ENCODE measurements around the gene MNT. TPM values are rescaled to one million over a fixed set of nuclear protein-coding genes. Genes with fewer than 3 reads are reported as not detected.

The MNT gene
- total RNA-seq, 1 experiment from 2014 or later: 0.68 TPM

DNA sequence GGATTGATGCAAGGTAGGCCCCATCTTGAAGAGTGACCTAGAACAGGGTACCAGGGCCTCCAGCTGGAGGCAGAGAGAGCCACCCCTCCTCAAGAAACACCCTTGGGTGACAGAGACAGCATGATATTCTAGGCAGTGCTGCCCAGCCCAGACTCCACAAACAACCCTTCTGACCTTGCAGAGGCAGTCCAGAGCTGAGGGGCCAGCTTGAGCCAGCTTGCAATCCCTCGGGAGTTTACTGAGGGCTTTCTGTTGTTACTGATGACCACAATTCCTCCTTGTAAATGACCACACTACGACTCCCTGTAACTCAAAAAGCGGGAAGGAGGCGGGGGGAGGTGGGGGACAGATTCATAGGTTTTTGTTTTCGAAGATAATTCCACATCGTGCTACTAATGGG lies 18.6 kb upstream of the MNT start:
- in situ Hi-C loops (cut with HindIII; ENCODE audit: low pct_unique_long_range_greater_than_20kb, low sequenced_read_pairs): no loop called here
- DNase-seq (ENCODE audit: low read depth): no peak

DNA sequence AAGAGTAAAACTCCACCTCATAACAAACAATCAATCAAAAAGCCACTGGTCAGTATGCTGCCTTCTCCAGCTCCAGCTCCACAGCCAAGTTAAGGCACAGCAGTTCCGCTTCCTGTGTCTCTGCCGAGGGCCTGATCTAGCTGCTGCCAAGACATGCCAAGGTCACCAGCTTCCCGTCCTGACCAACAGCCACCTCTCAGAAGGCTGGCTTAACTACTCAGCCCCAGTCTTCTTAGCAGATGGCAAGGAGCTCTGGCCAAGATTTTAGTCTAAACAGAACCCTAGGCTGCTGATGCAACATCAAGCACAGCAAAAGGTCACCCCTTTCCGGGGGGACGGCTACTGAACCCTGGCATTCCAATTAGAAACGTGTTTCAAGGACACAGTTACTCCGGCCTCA lies 17.7 kb upstream of the MNT start:
- in situ Hi-C loops (cut with HindIII; ENCODE audit: low pct_unique_long_range_greater_than_20kb, low sequenced_read_pairs): no loop called here
- no peak for DNase-seq (ENCODE audit: low read depth)

DNA sequence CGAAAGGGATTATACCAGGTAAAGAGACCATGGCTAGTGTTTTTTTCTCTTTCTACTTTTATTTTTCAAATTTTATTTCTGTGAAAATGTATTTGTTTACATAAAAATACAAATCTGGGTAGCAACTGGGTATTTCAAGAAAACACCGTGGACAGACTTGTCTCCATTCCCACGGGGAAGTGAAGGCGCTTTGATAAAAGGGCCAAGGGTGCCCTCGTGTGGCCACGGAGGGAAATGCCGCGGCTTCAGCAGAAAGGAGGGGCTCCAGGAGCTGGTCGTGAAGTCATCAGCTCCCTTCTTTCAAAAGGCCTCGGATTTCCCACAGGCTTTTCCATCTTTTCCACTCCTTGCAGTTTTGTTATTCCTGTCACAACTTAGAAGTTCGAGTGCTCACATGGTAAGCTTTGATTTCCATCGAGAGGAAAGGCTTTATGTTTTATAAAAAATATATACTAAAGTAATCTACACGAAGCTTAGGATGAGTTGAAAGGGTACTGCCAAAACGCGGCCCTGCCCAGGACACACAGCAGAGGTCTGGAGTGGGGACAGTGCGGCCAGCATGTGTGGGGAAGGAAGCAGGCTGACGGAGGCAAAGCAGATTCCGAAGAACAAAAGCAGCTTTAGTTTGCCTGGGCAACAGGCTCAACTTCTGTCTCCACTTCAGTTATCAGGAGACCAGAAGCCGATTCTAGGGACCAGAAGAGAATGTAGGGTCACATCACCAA lies 15.3 kb upstream of the MNT start:
- in situ Hi-C loops (cut with HindIII; ENCODE audit: low pct_unique_long_range_greater_than_20kb, low sequenced_read_pairs): no loop called here
- peak; percentile 76 for DNase-seq (ENCODE audit: low read depth)

DNA sequence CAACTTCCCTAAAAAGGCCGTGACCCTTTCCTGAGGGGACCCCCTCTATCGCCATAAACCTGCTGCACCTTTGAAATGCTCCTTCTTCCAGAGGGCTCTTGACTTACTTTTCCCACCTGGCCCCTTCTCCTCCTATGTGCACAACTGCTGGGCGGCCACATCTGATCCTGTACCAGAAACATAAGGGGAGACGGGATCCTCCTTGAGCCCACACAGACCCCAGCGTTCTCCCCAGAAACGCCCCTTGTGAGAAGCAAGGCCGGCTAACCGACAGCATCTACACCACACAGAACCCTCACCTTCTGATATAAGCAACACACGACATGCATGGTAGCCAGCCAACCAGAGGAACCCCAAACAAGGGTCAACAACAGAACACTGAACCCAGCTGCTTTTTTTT lies 14.2 kb upstream of the MNT start:
- in situ Hi-C loops (cut with HindIII; ENCODE audit: low pct_unique_long_range_greater_than_20kb, low sequenced_read_pairs): no loop called here
- DNase-seq (ENCODE audit: low read depth): no peak

DNA sequence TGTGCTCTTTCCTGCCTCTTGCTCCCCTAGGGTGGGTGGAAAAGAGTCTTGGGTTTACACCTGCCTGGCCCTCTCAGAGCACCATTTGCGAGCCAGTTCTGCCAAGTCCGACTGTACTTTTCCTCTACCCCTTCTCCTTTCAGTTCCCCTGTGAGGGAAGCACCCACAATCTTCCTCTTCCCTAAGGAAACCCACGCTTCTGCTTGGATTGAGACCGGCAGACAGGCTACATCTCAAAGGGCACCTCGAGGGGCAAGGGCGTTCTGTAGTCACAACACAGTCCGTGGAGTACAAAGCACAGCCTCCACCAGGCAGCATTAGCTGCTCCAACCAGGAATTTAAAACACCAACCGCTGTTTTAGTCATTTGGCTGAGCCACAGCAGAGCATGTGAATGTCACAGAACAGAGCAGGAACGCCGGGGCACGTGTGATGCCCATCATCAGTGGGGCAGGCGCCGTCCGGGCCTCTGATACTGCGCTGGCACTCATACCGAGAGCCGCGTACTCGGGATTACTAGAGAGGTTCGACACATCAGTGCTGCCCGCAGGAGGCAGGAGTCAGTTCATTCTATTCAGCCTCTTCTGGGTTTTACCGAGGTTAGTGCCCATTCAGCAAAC lies 13.7 kb upstream of the MNT start:
- in situ Hi-C loops (cut with HindIII; ENCODE audit: low pct_unique_long_range_greater_than_20kb, low sequenced_read_pairs): no loop called here
- no peak for DNase-seq (ENCODE audit: low read depth)

DNA sequence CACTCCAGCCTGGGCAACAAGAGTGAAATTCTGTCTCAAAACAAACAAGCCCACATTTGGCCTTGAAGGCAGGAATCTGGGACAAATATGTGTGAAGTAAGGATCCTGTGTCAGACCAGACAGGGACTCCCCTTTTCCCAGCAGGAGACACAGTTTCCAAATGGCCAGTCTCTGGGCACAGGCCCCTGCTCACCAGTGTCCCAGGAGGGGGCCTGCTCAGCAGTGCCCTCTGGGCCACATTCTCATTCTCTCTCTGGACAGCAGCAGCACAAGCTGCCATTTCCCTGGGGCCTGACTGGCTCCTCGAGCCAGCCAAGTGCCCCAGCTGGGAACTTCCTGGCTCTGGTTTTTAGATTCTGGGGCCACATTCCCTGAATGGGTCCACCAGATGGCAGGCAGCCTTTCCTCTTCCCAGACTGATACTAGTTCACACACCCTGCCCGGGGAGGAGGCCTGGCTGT lies 11.7 kb upstream of the MNT start:
- DNase-seq (ENCODE audit: low read depth): no peak
- in situ Hi-C loops (cut with HindIII; ENCODE audit: low pct_unique_long_range_greater_than_20kb, low sequenced_read_pairs): no loop called here

DNA sequence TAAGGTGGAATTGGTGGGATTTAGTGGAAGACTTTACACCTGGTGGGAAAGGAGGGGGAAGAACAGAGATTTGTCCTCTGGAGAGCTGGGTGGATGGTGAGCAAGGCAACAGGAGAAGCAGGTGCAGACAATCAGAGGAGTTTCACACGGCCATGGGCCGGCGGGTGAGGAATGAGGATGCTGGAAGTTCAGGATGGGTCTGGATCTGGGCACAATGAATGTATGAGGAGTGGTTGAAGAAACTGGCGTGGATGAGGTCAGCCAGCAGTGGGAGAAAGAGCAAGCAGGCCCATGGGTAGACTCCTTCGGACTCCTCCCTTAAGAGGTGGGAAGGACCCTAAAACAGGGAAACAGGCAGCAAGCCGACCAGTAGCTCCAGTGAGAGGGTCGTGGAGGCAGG lies 10.1 kb upstream of the MNT start:
- in situ Hi-C loops (cut with HindIII; ENCODE audit: low pct_unique_long_range_greater_than_20kb, low sequenced_read_pairs): no loop called here
- DNase-seq (ENCODE audit: low read depth): no peak

DNA sequence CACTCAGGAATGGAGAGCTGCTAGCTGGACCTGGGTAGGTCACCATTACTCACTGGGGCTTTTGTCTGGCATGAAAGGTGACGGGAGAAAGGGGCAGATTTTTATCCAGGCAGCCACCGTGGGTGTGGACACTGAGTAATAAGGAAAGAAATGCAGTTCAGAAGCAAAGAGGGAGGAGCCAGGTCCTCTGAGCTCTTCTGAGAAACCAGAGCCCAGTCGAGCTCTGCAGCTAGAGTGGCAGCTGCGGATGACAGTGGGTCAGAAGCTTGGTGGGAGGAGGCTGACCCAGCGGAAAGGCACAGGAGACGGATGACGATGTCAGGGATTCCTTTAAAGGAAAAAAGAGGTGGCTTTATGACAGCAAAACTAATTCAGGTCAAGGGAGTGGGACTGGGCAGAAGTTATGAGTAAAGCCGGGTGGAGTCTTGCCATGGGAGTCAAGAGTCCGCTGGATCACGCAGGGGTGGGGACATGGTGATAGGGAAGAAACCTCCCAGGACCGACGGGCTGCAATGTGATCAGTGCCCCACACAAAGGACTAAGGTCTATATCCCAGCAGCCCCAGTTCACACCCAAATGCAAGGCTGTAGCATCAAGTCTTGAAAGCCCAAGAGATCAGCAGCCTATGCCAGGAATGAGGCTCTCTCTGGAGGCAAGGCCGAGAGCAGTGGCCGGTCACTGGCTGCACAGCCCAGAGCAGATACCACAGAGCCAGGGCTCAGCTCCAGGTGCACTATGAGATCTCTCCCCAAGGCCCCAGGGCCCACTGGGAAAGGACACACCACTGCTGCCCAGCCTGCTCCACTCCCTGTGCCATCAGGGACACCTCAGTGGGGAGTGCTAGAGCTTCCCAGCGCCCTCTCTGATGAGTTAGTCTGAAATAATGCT lies 6.3 kb upstream of the MNT start:
- DNase-seq (ENCODE audit: low read depth): peak; percentile 97
- in situ Hi-C loops (cut with HindIII; ENCODE audit: low pct_unique_long_range_greater_than_20kb, low sequenced_read_pairs): no loop called here

DNA sequence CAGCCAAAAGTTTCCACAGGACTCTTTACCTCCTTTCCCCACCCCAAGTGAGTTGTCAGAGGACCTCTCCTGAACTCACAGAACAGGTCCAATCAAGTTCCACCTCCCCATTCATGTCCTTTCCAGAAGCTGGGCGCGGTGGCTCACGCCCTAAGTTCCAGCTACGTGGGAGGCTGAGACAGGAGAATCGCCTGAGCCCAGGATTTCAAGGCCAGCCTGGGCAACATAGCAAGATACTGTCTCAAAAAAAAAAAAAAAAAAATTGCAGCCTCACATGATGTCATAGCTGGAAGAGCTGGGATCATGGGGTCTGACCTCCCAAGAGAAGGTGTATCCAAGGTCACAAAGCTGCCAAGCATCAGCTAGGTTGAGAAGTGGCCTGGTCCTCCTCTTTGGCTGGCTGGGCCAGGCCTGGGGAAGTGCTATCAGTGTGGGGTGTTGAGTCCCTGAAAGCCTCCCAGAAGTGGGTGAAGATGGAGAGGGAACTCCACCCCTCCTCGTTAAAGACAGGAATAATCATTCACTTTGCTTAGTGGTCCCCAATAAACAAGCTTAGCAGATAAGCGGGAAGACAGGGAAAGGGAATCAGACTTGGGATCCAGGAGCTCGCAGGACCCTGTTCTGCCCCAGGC lies 5.5 kb upstream of the MNT start:
- in situ Hi-C loops (cut with HindIII; ENCODE audit: low pct_unique_long_range_greater_than_20kb, low sequenced_read_pairs): no loop called here
- no peak for DNase-seq (ENCODE audit: low read depth)

DNA sequence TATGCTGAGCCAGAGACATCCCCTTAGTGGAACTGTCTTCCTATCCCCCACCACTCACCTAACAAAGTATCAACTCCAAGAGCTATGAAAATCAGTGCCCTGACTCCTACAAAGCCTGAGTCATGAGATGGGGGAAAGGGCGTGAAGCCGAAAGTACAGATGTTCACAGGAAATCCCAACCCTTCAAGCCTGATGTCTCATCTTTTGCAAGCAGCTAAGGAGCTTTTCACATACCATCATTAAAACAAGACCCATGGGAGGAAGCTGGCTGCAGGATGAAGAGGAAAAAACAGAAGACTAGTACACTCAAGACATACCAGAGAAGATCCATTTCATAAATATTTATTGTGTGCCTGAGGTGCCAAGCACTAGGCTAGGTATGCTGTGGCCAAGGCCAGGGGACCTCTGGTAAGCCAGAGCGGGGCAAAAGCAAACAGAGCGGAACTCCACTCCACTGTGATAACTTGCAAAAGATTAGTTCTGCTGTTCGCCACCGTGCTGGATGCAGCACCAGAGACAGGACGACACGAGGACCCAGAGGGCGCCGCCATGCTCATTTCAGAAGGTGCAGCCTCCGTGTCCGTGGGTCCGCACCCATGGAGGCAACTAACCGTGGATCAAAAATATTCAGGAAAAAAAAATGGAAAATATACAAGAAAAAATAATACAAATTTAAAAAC lies 4.5 kb upstream of the MNT start:
- in situ Hi-C loops (cut with HindIII; ENCODE audit: low pct_unique_long_range_greater_than_20kb, low sequenced_read_pairs): no loop called here
- no peak for DNase-seq (ENCODE audit: low read depth)

DNA sequence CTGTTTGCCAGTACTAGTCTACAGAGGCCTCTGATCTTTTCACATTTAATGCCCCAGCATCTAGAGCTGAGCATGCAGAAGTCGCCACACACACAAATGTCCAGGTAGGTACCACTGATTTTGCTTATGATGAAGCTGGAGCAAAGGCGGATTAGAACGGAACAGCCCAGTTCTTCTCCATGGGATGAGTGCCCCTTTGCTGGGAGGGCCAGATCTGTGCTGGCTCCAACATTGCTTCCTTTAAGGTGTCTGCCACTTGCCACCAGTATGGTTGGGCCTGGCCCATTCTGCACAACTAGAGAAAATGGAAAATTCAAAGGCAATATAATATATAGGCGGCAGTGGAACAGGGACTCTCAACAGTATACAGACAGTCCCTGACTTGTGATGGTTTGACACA lies 2.2 kb upstream of the MNT start:
- in situ Hi-C loops (cut with HindIII; ENCODE audit: low pct_unique_long_range_greater_than_20kb, low sequenced_read_pairs): no loop called here
- no peak for DNase-seq (ENCODE audit: low read depth)

DNA sequence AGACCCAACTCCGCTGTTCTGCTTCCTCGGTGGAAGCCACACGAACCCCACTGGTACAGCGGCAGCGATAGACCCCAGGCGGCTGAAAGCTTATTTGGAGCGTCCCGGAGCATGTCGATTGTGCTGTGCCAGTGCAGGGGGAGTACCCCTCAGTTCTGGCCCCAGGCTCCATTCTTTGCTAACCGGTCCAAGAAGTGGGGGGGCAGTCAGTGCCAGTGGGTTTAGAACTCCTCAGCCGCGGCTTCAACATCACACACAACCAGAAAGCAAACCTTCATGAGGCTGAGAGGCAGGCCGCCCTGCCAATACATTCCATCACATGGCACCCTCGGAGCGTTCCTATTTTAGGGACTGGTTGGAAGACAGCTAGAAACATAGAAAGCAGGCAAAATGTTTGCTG lies 1.7 kb upstream of the MNT start:
- in situ Hi-C loops (cut with HindIII; ENCODE audit: low pct_unique_long_range_greater_than_20kb, low sequenced_read_pairs): no loop called here
- no peak for DNase-seq (ENCODE audit: low read depth)

DNA sequence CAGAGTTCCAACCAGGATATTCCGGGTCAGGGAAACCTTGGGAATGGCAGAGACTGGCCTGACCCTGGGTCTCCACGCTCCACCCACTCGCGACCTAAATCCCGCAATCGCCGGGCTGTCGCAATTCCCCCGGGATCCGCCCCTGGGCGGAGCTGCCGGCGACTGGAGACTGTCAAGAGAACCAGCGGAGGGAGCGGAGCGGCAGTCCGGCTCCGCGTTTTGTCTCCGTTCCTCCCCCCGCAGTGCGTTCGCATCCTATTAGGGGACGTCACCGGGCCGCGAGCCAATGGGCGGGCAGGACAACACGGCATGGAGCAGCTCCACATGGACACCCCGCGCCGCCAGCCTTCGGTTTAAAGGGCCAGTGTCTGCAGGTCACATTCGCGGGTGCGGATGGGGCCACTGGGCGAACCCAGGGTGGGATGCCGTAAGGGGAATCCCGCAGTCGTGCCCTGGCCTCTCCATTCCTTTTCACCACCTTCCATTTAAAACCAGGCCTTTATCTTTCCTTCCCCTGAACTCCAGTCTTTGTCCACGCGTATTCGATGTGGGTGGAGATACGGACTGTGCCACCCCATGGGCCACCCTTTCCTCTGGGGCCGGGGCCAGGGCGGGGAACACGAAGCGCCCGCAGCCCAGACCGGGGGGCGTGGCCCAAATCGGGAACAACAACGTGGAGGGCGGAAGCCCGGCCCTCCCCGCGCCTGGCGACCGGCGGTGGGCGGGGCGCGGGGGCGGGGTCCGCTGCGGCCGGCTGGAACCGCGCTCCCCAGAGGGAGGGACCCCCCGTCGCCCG lies 764 bp upstream of the MNT start:
- in situ Hi-C loops (cut with HindIII; ENCODE audit: low pct_unique_long_range_greater_than_20kb, low sequenced_read_pairs): no loop called here
- DNase-seq (ENCODE audit: low read depth): peak; percentile 98

DNA sequence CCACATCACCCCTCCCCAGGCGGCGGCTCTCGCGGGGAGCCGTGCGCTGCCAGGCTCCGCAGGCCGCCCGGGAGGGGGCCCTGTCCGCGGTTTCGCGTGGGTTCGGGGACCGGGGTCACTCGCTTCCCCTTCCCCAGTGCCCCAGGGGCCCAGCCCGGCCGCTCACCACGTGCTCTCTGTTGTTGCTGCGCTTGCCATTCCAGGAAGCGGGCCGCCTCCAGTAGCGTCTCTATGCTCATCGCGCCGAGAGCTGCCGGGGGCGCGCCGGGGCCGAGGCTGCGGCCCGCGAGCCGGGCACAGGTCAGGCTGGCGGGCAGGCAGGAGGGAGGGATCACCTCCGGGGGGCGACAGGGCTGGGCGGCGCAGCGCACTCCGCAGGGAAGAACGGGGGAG lies 390 bp downstream of the MNT start:
- in situ Hi-C loops (cut with HindIII; ENCODE audit: low pct_unique_long_range_greater_than_20kb, low sequenced_read_pairs): no loop called here
- DNase-seq (ENCODE audit: low read depth): peak; percentile 56

DNA sequence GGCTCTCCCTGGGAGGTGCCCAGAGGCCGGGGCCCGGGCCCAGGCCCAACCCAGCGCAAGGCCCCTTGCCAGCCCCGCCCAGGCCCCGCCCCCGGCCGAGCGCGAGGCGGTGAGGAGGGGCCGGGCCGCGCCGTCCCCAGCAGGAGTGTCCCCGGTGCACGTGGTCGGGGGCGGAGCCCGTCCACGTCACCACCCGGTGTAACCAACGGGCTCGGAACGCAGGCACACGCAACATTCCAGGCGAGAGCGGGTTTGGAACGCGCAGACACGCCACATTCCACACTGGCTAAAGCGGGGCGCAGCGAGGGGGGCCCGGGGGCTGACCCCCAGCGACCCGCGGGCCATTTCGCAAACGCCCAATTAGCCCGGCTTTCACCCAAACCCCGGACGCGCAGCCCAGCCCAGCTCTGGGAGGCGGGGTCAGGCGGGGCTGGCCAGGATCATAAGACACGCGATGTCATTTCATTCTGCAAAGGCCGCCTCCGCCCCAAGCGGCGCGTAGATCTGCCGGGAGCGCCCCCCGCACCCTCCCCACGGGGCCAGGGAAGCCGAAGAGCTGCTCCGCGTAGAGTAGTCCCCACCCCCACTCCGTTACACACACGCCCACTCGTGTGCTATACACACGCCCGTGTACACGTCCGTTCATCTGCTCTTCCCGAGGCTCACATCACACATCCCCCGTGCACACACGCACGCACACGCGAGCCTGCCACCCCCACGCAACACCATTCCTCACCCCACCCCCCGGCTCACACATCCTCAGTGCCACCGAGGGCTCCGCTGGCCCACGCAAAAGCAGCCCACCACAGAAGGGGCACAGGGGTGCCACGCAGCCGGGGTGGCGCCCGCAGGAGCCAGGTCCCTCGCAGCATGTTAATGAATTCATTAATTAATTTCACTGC lies 1.0 kb downstream of the MNT start:
- in situ Hi-C loops (cut with HindIII; ENCODE audit: low pct_unique_long_range_greater_than_20kb, low sequenced_read_pairs): no loop called here
- peak; percentile 96 for DNase-seq (ENCODE audit: low read depth)

DNA sequence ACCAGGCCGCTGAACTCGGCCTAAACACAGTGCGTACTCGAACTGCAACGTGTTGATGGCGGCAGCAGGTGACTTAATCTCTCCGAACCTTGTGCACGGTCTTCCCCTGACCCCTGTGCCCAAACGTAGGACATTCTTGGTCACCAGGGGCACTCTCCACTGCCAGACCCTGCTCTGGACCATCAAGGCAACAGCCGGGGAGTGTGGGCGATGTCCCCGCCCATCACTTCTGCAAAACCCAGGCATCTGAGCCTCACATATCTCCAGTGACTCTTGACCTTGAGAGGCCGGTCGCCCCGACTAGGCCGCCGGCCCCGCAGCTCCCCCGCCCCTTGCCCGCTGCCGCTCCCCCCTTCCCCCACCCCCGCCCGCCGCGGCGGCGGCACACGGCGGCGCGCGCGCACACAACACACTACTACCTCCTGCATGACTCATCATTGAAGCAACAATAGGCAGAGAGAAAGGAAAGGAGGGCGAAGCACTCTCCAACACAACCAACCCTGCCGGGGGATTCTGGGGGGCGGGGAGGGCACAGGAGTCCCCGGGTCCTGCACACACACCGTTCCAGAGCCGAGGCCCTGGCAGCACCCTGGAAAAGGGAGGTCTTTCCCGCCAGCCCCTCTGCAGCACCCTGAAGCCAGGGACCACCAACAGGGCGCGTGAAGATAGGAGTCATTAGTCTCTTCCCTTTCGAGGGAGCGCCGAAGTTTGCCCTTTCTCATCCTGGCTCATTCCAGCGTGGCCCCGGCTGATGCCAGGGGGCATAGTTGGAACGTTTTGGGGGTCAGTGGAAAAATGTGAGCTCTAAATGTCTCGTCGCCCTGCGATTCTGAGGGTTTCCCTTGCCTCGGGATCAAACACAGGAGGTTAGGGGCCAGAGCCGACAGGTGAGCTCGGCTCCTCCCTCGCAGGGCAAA lies 1.9 kb downstream of the MNT start:
- in situ Hi-C loops (cut with HindIII; ENCODE audit: low pct_unique_long_range_greater_than_20kb, low sequenced_read_pairs): no loop called here
- peak; percentile 72 for DNase-seq (ENCODE audit: low read depth)

All from Caki2 (cell line).